T-helper 1 cell treated with Interleukin-12 subunit alpha and Interleukin-12 subunit beta and Interleukin-4 antibody, amounts not matched to agents 30 μg/mL and 1 μg/mL, for 36 hours (primary cell): Measurements from ENCODE around the gene CDH5.

Source experiments
- H3K27ac Mint-ChIP-seq: one replicate; pipeline ENCODE4 v1.8.0; 2021; ENCODE audit warnings: mild to moderate bottlenecking, mixed read lengths
- H3K27me3 Mint-ChIP-seq: one replicate; pipeline ENCODE4 v1.8.0; 2021; ENCODE audit warnings: low read depth, mixed read lengths
- H3K36me3 Mint-ChIP-seq: one replicate; pipeline ENCODE4 v1.8.0; 2021; ENCODE audit warnings: low read depth, mixed read lengths
- H3K4me1 Mint-ChIP-seq: one replicate; pipeline ENCODE4 v1.8.0; 2021; ENCODE audit warnings: low read depth, mixed read lengths
- H3K4me3 Mint-ChIP-seq: one replicate; pipeline ENCODE4 v1.8.0; 2021; ENCODE audit warnings: mild to moderate bottlenecking, moderate library complexity, mixed read lengths
- H3K9me3 Mint-ChIP-seq: one replicate; pipeline ENCODE4 v1.8.0; 2021; ENCODE audit warnings: mixed read lengths

Gene CDH5

GRCh38 chr16:66361604-66362135, 4.8 kb upstream of the CDH5 start:
- Mint-ChIP-seq H3K27ac (no peak overlapping the region), H3K27me3 (peaks cover 57% of the 10 kb centered on the region), H3K9me3 (no peaks in the 10 kb centered on the region), H3K4me1 (peaks cover 5% of the 10 kb centered on the region), H3K36me3 (no peaks in the 10 kb centered on the region), H3K4me3 (no peak overlapping the region)

- Mint-ChIP-seq H3K27me3 (peaks cover 52% of the 10 kb centered on the region), H3K36me3 (no peaks in the 10 kb centered on the region), H3K4me3 (no peak overlapping the region), H3K27ac (no peak overlapping the region), H3K9me3 (no peaks in the 10 kb centered on the region), H3K4me1 (peaks cover 5% of the 10 kb centered on the region)
These were observed 3.2 kb upstream of the CDH5 start for GRCh38 chr16:66363211-66363777.

DNA sequence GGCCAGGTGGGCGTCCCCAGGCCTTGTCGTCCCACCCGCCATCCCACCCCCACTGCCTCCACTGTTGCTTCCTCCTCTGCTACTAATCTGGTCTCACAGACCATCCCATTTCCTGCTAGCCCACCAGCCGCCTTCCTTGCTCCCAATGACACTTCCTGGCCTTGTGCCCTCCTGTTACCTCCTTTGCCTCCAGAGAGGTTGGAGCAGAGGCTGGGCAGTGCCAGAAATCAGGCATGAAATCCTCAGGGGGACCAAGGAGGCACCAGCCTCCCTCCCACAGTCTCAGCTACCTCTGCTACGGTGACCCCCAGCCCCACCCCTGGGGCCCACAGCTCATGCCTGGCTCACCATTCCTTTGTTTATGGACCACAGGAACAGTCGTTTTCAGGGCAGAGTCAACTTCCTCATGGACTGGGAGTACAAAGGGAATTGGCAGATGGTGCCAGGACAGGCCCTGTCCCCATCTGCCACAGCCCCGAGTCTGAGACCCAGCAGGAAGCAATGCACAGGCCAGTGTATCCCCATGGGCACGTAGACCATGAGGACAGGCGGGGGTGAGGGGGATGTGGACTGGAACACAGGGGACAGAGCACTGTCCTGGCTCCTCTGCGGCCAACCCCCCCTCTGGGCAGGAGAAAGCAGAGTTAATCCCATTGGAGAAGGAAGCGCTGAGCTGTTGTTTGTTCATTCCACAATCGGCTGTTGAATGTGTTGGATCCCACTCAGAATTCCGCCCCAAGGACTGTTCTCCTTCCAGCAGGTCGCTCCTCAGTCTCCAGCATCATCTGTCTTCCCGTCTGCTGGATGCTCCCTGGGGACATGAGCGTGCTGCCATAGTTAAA, 2.2 kb upstream of the CDH5 start:
- Mint-ChIP-seq H3K27me3 (peaks cover 52% of the 10 kb centered on the region), H3K36me3 (no peaks in the 10 kb centered on the region), H3K9me3 (no peaks in the 10 kb centered on the region), H3K4me1 (peaks cover 9% of the 10 kb centered on the region), H3K27ac (no peak overlapping the region), H3K4me3 (no peak overlapping the region)

- peaks cover 9% of the 10 kb centered on the region for H3K4me1 Mint-ChIP-seq
- peaks cover 52% of the 10 kb centered on the region for H3K27me3 Mint-ChIP-seq
- H3K36me3 Mint-ChIP-seq, result no peaks in the 10 kb centered on the region
- no peak overlapping the region for H3K4me3 Mint-ChIP-seq
- no peak overlapping the region for H3K27ac Mint-ChIP-seq
- H3K9me3 Mint-ChIP-seq, result no peaks in the 10 kb centered on the region
These were observed 1.6 kb upstream of the CDH5 start for GRCh38 chr16:66364959-66365306.

DNA sequence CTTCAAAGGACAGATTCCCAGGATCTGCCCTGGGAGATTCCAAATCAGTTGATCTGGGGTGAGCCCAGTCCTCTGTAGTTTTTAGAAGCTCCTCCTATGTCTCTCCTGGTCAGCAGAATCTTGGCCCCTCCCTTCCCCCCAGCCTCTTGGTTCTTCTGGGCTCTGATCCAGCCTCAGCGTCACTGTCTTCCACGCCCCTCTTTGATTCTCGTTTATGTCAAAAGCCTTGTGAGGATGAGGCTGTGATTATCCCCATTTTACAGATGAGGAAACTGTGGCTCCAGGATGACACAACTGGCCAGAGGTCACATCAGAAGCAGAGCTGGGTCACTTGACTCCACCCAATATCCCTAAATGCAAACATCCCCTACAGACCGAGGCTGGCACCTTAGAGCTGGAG, 840 bp upstream of the CDH5 start:
- peaks cover 48% of the 10 kb centered on the region for H3K27me3 Mint-ChIP-seq
- peaks cover 9% of the 10 kb centered on the region for H3K4me1 Mint-ChIP-seq
- no peak overlapping the region for H3K4me3 Mint-ChIP-seq
- no peak overlapping the region for H3K27ac Mint-ChIP-seq
- no peaks in the 10 kb centered on the region for H3K36me3 Mint-ChIP-seq
- H3K9me3 Mint-ChIP-seq, result no peaks in the 10 kb centered on the region

- Mint-ChIP-seq H3K27me3 (peaks cover 27% of the 10 kb centered on the region), H3K4me1 (peaks cover 6% of the 10 kb centered on the region), H3K27ac (no peak overlapping the region), H3K9me3 (no peaks in the 10 kb centered on the region), H3K36me3 (no peaks in the 10 kb centered on the region), H3K4me3 (no peak overlapping the region)
These were observed 1.7 kb downstream of the CDH5 start for GRCh38 chr16:66367968-66368891.

DNA sequence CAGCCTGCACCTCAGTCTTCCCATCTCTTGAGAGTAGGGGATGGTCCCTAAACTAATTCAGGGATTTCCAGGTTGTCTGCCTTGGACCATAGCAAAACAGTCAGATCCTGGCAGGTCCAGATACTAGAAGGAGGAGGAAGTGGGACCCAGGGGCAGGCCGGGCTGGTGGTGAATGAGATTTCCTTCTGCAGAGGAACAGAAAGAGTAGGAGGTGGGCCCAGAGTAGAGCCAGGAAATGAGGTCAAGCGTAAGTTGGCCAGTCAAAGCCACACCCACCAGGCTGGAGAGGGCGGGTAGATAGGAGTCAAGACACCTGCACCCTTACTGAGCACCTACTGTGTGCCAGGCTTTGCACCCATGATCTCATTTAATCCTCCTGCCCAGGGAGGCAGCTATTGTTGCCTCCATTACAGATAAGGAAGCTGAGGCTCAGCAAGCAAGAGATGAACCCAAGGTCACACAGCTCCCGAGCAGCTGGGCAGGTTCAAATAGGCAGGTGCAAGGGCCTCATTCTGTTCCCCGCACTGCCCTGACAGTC, 2.6 kb downstream of the CDH5 start:
- H3K9me3 Mint-ChIP-seq, result no peaks in the 10 kb centered on the region

DNA sequence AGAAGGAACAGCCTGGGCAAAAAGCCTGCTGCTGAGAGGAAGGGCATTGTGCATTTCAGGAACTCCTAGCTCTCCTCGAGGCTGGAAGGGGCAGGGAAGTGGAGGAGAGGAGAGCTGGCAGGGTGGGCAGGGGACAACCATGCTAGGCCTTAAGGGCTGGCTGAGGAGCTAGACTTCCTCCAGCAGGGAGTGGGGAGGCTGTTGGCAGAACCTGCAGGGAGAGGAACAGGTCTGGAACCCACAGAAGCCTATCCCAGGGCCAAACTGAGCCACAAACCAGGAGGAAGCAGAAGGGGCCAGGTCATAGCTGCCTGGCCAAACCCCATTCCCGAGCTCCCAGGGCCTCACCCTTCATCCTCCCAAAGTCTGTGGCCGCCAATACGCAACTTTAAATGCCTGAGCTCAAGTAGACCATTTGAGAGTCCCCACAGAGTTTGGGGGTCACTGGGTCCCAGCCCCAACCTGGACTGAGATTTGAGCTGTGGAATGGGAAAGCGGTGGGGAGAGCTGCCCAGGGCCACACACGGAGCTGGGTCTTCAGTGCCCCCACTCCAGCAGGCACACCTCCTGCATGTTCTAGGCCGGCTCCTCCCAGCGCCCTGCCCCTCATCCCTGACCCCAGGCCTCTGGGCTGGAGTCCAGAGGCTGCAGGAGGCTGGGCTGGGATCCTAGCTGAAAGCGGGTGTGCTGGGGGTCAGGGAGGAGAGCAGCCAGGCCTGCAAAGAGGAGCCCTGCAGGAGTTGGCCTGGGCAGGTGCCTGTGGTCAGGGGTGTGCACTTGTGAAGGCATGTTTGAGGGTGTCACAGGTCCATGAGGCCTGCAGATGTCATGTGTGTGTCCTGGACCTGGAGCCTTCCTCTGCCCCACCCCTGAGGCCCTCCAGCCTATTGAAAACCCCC, 4.5 kb downstream of the CDH5 start:
- Mint-ChIP-seq H3K9me3 (no peaks in the 10 kb centered on the region), H3K4me3 (no peak overlapping the region), H3K27me3 (peaks cover under 1% of the 10 kb centered on the region), H3K27ac (no peak overlapping the region), H3K36me3 (no peaks in the 10 kb centered on the region), H3K4me1 (peaks cover 4% of the 10 kb centered on the region)

More for the DNA sequence above, 2.6 kb downstream of the CDH5 start:
- no peak overlapping the region for H3K4me3 Mint-ChIP-seq
- H3K27ac Mint-ChIP-seq, result no peak overlapping the region
- H3K27me3 Mint-ChIP-seq, result peaks cover 18% of the 10 kb centered on the region
- H3K4me1 Mint-ChIP-seq, result peaks cover 6% of the 10 kb centered on the region
- H3K36me3 Mint-ChIP-seq, result no peaks in the 10 kb centered on the region

- no peak overlapping the region for H3K4me3 Mint-ChIP-seq
- no peaks in the 10 kb centered on the region for H3K27me3 Mint-ChIP-seq
- peaks cover 4% of the 10 kb centered on the region for H3K4me1 Mint-ChIP-seq
- no peaks in the 10 kb centered on the region for H3K36me3 Mint-ChIP-seq
- H3K27ac Mint-ChIP-seq, result no peak overlapping the region
- H3K9me3 Mint-ChIP-seq, result no peaks in the 10 kb centered on the region
These were observed 5.8 kb downstream of the CDH5 start for GRCh38 chr16:66372078-66372897.

- H3K4me3 Mint-ChIP-seq, result no peak overlapping the region
- H3K27ac Mint-ChIP-seq, result no peak overlapping the region
- H3K9me3 Mint-ChIP-seq, result no peaks in the 10 kb centered on the region
- H3K36me3 Mint-ChIP-seq, result no peaks in the 10 kb centered on the region
- peaks cover 4% of the 10 kb centered on the region for H3K4me1 Mint-ChIP-seq
- H3K27me3 Mint-ChIP-seq, result no peaks in the 10 kb centered on the region
These were observed 6.3 kb downstream of the CDH5 start for GRCh38 chr16:66372898-66373155.

DNA sequence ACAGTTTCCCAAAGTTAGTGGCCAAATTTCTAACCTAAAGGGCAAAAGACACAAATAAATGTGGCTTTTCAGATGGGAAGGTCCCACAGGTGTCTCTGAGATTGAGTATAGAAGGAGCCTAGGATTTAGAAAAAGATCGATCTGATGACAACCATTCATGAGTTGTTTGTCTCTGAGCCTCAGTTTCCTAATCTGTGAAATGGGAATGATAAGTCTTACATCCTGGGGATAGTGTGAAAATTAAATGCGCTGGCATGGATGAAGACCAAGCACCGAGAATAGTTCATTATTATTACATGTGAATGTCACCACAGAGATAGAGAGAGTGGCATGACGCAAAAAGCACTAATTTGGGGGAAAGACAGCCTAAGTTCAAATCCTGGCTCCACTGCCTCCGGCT, 7.2 kb downstream of the CDH5 start:
- Mint-ChIP-seq H3K4me3 (no peak overlapping the region), H3K4me1 (peaks cover 4% of the 10 kb centered on the region), H3K36me3 (no peaks in the 10 kb centered on the region), H3K27me3 (no peaks in the 10 kb centered on the region), H3K27ac (no peak overlapping the region), H3K9me3 (no peaks in the 10 kb centered on the region)

GRCh38 chr16:66374176-66374575, 7.7 kb downstream of the CDH5 start:
- no peak overlapping the region for H3K27ac Mint-ChIP-seq
- H3K4me3 Mint-ChIP-seq, result no peak overlapping the region
- no peaks in the 10 kb centered on the region for H3K27me3 Mint-ChIP-seq
- no peaks in the 10 kb centered on the region for H3K36me3 Mint-ChIP-seq
- no peaks in the 10 kb centered on the region for H3K9me3 Mint-ChIP-seq
- H3K4me1 Mint-ChIP-seq, result peaks cover under 1% of the 10 kb centered on the region

DNA sequence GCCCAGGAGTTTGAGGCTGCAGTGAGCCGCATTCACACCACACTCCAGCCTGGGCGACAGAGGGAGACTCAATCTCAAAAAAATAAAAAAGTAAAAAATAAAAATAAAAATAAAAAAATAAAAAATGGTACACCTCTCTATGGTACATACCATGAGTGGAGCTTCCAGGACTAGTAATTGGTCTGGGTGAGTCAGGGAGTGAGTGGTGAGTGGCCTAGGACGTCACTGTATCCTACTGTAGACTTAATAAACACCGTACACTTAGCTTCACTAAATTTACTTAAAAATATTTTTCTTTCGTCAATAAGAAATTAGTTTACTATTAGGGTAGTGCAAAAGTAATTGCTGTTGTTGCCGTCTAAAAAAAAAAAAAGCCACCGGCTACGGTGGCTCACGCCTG, 9.0 kb downstream of the CDH5 start:
- H3K36me3 Mint-ChIP-seq, result no peaks in the 10 kb centered on the region
- H3K4me3 Mint-ChIP-seq, result no peak overlapping the region
- no peaks in the 10 kb centered on the region for H3K9me3 Mint-ChIP-seq
- H3K4me1 Mint-ChIP-seq, result no peaks in the 10 kb centered on the region
- H3K27ac Mint-ChIP-seq, result no peak overlapping the region
- no peaks in the 10 kb centered on the region for H3K27me3 Mint-ChIP-seq
